Esophagus muscularis mucosa (tissue), 4 donors: ENCODE measurements around the gene GATA2.

Experiments used
- CTCF ChIP-seq, 3 experiments: fragments of 200-600 bp in 2 of 3; fragments of 450-650 bp in 1 of 3; sonication (generic) in 2 of 3; IDR thresholded peaks; one replicate each; pipeline ENCODE4 v1.5.1; 2017 to 2019; ENCODE audit warnings: antibody characterized with exemption in 3 of 3, mild to moderate bottlenecking in 2 of 3, moderate library complexity in 1 of 3
- EP300 ChIP-seq: sonication (generic); formaldehyde crosslinking; IDR thresholded peaks from one replicate; pipeline ENCODE4 v1.6.1; 2017; ENCODE audit warnings: antibody characterized with exemption
- POLR2A ChIP-seq: fragments of 450-650 bp; IDR thresholded peaks from one replicate; pipeline ENCODE4 v1.6.1; 2017; ENCODE audit warnings: antibody characterized with exemption, moderate library complexity, mild to moderate bottlenecking, low read depth
- POLR2AphosphoS5 ChIP-seq, 2 donors: sonication (generic); formaldehyde crosslinking; IDR thresholded peaks; one replicate each; pipeline ENCODE4 v1.6.1; 2017; ENCODE audit warnings: antibody characterized with exemption in 2 of 2

GRCh38 chr3:128502712-128503111 lies 9.7 kb upstream of the GATA2 start:
- TF ChIP-seq CTCF (IDR thresholded peaks at IDR 0.05) (no peak), POLR2A (no peak), EP300 (no peak), POLR2AphosphoS5 (IDR thresholded peaks at IDR 0.05) (no peak)
